ENCODE measurements around the gene CDH13. TPM values are rescaled to one million over a fixed set of nuclear protein-coding genes. Genes with fewer than 3 reads are reported as not detected.

Gene CDH13
- polyA plus RNA-seq, 3 donors, result 8.2 to 11.2 (median 10.3) TPM

DNA sequence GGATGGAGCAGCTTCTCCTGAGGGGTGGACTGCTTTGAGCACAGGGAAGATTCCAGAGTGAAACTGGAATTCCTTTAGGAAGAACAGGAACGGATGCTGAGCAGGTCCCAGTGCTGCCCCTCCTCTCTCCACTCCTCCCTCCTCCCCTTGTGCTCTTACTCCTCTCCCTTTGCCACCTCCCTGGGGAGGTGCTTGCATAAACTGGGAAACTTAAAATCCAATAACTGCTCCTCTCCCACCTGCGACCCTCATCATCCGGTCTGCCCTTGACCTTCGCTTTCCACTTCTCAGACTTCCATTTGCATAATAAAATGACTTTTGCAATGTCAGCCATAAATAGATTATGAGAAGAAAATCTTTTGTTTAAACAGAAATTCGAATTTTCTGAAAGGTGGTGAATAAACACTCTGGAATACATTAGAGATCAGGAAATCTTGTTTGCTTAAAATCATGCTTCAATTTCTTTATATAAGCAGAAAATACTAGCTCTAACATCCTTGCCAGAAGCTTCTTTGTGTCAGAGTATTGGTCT, 1204.8 kb downstream of the CDH13 start:
- DNase-seq, result no peak

DNA sequence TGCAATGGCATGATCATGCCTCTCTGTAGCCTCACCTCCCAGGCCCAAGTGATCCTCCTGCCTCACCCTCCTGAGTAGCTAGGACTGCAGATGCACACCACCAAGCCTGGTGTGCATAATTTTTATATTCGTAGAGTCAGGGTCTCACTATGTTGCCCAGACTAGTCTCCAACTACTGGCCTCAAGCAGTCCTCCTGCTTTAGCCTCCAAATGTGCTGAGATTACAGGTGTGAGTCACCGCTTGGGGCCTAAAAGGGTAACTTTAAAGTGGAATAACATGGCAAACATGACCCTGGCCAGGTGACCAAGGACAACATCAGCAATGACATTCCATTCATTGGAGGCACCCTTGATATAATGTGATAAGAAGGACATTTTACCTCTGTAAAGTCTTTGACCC, 1207.2 kb downstream of the CDH13 start:
- DNase-seq, result no peak

GRCh38 chr16:83835586-83836566, 1209.1 kb downstream of the CDH13 start:
- no peak for DNase-seq

GRCh38 chr16:83837566-83837965, 1210.8 kb downstream of the CDH13 start:
- DNase-seq, result no peak

DNA sequence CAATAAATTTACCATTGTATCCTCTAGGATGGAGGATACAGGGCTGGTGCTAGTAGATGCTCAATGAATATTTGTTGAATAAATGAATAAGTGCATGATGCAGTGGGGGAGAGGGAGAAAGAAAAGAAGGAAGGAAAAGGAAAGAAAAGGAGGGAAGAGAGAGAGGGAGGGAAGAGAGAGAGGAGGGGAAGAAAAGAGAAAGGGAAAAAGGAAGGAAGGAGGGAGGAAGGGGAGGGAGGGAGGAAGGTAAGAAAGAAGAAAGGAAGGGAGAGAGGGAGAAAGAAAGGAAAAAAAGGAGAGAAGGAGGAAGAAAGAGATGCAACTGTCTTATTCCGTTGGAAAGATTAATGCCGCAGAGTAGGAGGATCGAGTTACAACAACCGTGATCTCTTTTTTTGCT, 1211.4 kb downstream of the CDH13 start:
- no peak for DNase-seq

DNA sequence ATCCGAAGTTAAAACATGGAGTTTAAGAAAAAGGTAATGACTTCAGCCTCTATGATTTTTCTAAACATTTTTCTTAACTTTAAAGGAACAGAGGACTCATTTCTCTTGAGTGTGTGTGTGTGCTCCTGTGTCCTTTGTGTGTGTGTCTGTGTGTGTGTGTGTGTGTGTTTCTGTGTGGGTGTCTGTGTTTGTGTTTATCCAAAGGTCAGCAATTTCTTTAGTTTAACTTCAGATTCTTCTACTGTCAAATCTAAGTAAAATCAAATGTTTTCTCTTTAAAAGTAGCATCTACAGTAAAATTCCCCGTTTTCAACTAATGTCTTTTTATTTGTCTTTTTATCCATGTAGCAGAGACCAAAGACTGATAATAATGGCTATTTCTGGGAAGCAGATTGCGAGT, 1212.8 kb downstream of the CDH13 start:
- no peak for DNase-seq

DNA sequence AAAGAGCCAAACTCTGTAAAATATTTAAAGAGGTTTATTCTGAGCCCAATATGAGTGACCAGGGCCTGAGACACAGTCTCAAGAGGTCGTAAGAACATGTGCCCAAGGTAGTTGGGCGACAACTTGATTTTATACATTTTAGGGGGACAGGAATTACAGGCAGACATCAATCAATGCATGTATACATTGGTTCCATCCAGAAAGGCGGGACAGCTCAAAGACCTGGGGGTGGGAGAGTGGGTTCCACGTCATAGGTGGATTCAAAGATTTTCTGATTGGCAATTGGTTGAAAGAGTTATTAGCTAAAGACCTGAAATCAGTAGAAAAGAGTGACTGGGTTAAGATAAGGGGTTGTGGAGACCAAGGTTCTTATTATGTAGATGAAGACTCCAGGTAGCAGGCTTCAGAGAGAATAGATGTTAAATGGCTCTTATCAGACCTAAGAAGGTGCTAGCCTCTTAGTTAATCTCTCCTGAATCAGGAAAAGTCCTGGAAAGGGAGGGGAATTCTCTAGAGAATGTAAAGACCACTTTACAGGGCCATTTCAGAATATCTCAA, 1213.4 kb downstream of the CDH13 start:
- no peak for DNase-seq

GRCh38 chr16:83842291-83842690, 1215.5 kb downstream of the CDH13 start:
- no peak for DNase-seq

GRCh38 chr16:83842756-83843507, 1216.2 kb downstream of the CDH13 start:
- no peak for DNase-seq

GRCh38 chr16:83843657-83844056, 1216.9 kb downstream of the CDH13 start:
- no peak for DNase-seq

DNA sequence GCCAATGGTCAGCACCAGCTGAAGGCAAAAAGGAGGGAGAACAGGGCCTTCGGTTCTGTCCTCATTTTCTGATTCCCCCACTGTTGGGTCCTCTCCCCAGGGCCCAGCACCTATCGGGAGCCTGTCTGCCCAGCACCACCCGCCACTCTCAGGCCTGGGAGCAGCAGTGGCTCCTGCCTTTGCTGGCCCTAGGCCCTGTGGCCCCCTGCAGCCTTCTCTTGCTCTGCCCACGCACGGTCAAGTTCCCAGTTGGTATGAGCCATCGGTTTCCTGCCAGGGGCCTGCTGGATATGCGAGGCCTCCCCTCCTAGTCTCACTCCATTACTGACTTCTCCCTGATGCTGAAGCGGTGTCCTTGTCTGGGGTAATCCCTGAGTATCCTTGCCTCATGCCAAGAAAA, 1218.5 kb downstream of the CDH13 start:
- DNase-seq, result no peak

GRCh38 chr16:83847371-83848225, 1220.8 kb downstream of the CDH13 start:
- no peak for DNase-seq

DNA sequence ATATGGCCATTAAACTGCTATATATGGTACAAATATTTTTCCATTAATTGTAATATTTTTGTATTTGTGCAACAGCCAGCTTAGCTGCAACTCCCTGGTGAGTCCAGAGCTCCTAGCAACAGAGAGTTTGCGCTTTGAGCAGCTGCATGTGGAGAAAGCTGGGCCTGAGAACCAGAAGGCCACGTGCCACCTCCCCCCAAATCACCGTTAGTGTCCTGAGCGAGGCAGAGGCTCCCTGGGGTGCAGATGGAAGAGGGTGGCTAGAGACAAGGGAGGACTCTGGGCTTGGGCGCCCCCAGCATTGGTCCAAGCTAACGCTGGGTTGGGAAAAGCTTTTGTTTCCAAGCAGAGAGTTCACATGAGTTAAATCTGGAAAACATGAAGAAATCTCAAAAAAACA, 1222.7 kb downstream of the CDH13 start:
- DNase-seq, result no peak
